Liver (tissue), 2 donors: Measurements from ENCODE around the gene NCAPD2.

ENCODE experiments used
- CTCF ChIP-seq: fragments of 150-350 bp; IDR thresholded peaks from 2 replicates; pipeline ENCODE4 v1.5.1; 2017; ENCODE audit warnings: improper control_type of control experiment, low read depth, low read length; ENCODE audit not compliant: missing input control
- MAX ChIP-seq: IDR thresholded peaks from 2 replicates; pipeline ENCODE4 v1.6.1; 2016; ENCODE audit warnings: antibody characterized with exemption
- YY1 ChIP-seq: IDR thresholded peaks from 2 replicates; pipeline ENCODE4 v1.6.1; 2016; ENCODE audit warnings: antibody characterized with exemption, mild to moderate bottlenecking
- donor health status: healthy.

- TF ChIP-seq CTCF (no peak), YY1 (no peak), MAX (no peak)
Observed at GRCh38 chr12:6535960-6536847, 42.3 kb downstream of the NCAPD2 start.
